HepG2 (cell line): ENCODE measurements around the gene KCNMA1. TPM values are rescaled to one million over a fixed set of nuclear protein-coding genes. Genes with fewer than 3 reads are reported as not detected.

Experiments used
- ATAC-seq: fragments of 200-7000 bp; cut with Tn5 transposase; 3 replicates; pipeline ENCODE4 v1.9.1; 2020; ENCODE audit warnings: mild to moderate bottlenecking, moderate library complexity
- BruUV-seq: library from RNA; stranded (reverse); fragments of 400-500 nt; replicated peaks from 2 replicates; lab custom pipeline; 2021; lab: Mats Ljungman, UMichigan
- CTCF ChIA-PET: fragments of 300-600 bp; formaldehyde crosslinking; extraction: SDS; loops from one replicate; lab custom pipeline; 2021; ENCODE audit warnings: low total read pairs, inconsistent platforms, low intra/inter-chr PET ratio; lab: Yijun Ruan, JAX
- POLR2A ChIA-PET: fragments of 350-600 bp; sonication (Branson Sonifier 250); formaldehyde crosslinking; loops from one replicate; lab custom pipeline; 2020; ENCODE audit warnings: antibody characterized with exemption, inconsistent platforms; lab: Yijun Ruan, JAX
- DNase-seq: peaks from one replicate; pipeline ENCODE4 v3.0.0-alpha.2; 2015; ENCODE audit warnings: low spot score
- FAIRE-seq: peaks from 3 replicates; lab custom pipeline; 2011; peaks lifted over from hg19 to GRCh38; lab: Jason Lieb, UNC
- H2AFZ ChIP-seq: one replicate; pipeline ENCODE4 v1.6.1; 2011; ENCODE audit warnings: low read length, inconsistent platforms
- H3K27ac ChIP-seq: fragments of 300-600 bp; 3 replicates; pipeline ENCODE4 v1.8.0; 2011; ENCODE audit warnings: mixed run types, mild to moderate bottlenecking, mixed read lengths, low read length, inconsistent platforms; ENCODE audit not compliant: insufficient read depth; ENCODE audit errors: extremely low read length
- H3K27me3 ChIP-seq, 2 experiments: fragments of 200-600 bp in 1 of 2; 2 replicates in 1 of 2; 3 replicates in 1 of 2; pipeline versions ENCODE4 v1.6.0 to v1.8.0; 2011; ENCODE audit warnings: low read length in 2 of 2, mild to moderate bottlenecking in 2 of 2, moderate library complexity in 2 of 2, inconsistent platforms in 1 of 2; ENCODE audit not compliant: insufficient read depth in 2 of 2, control insufficient read depth in 1 of 2
- H3K36me3 ChIP-seq, 2 experiments: fragments of 200-600 bp in 1 of 2; replicated peaks in 1 of 2; 2 replicates in 1 of 2; 3 replicates in 1 of 2; pipeline versions ENCODE4 v1.5.1 to v1.8.0; 2011; ENCODE audit warnings: low read length in 2 of 2, inconsistent platforms in 1 of 2; ENCODE audit not compliant: insufficient read depth in 2 of 2, control insufficient read depth in 1 of 2
- H3K4me1 ChIP-seq: 2 replicates; pipeline ENCODE4 v1.5.1; 2012; ENCODE audit warnings: low read length, inconsistent platforms; ENCODE audit not compliant: insufficient read depth
- H3K4me2 ChIP-seq: 2 replicates; pipeline ENCODE4 v1.6.0; 2011; ENCODE audit warnings: low read depth, low read length, inconsistent platforms
- H3K4me3 ChIP-seq, 3 experiments: fragments of 200-600 bp in 1 of 3; sonication (generic), shearing (Covaris generic) in 1 of 3; replicated peaks in 1 of 3; 2 replicates each; pipeline ENCODE4 v1.5.1; 2011 to 2016; ENCODE audit warnings: low read length in 3 of 3, inconsistent platforms in 2 of 3, low read depth in 2 of 3, mild to moderate bottlenecking in 2 of 3, control low read depth in 1 of 3, mixed read lengths in 1 of 3; ENCODE audit not compliant: insufficient read depth in 1 of 3
- H3K79me2 ChIP-seq: one replicate; pipeline ENCODE4 v1.6.1; 2011; ENCODE audit warnings: low read length, inconsistent platforms; ENCODE audit not compliant: insufficient read depth
- H3K9ac ChIP-seq: 2 replicates; pipeline ENCODE4 v1.6.0; 2011; ENCODE audit warnings: mild to moderate bottlenecking, low read depth, low read length, inconsistent platforms; ENCODE audit not compliant: insufficient read depth
- H3K9me3 ChIP-seq: 2 replicates; pipeline ENCODE4 v1.5.1; 2012; ENCODE audit warnings: mild to moderate bottlenecking, low read length
- H4K20me1 ChIP-seq: 2 replicates; pipeline ENCODE4 v1.6.0; 2011; ENCODE audit warnings: inconsistent platforms, mild to moderate bottlenecking, low read length, moderate library complexity; ENCODE audit not compliant: insufficient read depth
- DNMT1 ChIP-seq: sonication (generic); formaldehyde crosslinking; IDR thresholded peaks from 2 replicates; pipeline ENCODE4 v1.5.1; 2020; ENCODE audit warnings: mild to moderate bottlenecking, missing genetic modification reagents
- DNMT3B ChIP-seq: conservative IDR thresholded peaks from 2 replicates; pipeline ENCODE4 v1.6.1; 2016; ENCODE audit warnings: missing biosample characterization, control low read depth
- FLYWCH1 ChIP-seq: sonication (generic); formaldehyde crosslinking; IDR thresholded peaks from 2 replicates; pipeline ENCODE4 v1.8.1; 2023; ENCODE audit warnings: mild to moderate bottlenecking, missing genetic modification reagents
- HMG20B ChIP-seq: conservative IDR thresholded peaks from 2 replicates; pipeline ENCODE4 v1.6.1; 2016; ENCODE audit warnings: missing genetic modification reagents, missing compliant biosample characterization
- PHF5A ChIP-seq: IDR thresholded peaks from one replicate; pipeline ENCODE4 v1.6.1; 2018; ENCODE audit warnings: low read depth, missing genetic modification reagents; ENCODE audit not compliant: unreplicated experiment
- RNF2 ChIP-seq: fragments of 450-650 bp; conservative IDR thresholded peaks from 2 replicates; pipeline ENCODE4 v1.6.1; 2016; ENCODE audit warnings: low read depth
- SCMH1 ChIP-seq: sonication (generic); formaldehyde crosslinking; IDR thresholded peaks from 2 replicates; pipeline ENCODE4 v1.9.0; 2021; ENCODE audit warnings: missing genetic modification reagents, mild to moderate bottlenecking, borderline replicate concordance
- TAF15 ChIP-seq: fragments of 200-400 bp; formaldehyde crosslinking; IDR thresholded peaks from one replicate; pipeline ENCODE4 v1.6.1; 2018; ENCODE audit warnings: mild to moderate bottlenecking, low read depth, low read length; ENCODE audit not compliant: poor library complexity, severe bottlenecking
- TBX3 ChIP-seq: fragments of 450-650 bp; IDR thresholded peaks from 2 replicates; pipeline ENCODE4 v1.6.1; 2017; ENCODE audit warnings: antibody characterized with exemption, mild to moderate bottlenecking, inconsistent platforms, borderline replicate concordance
- ZBTB38 ChIP-seq: sonication (generic); formaldehyde crosslinking; IDR thresholded peaks from 2 replicates; pipeline ENCODE4 v1.5.1; 2020; ENCODE audit warnings: mild to moderate bottlenecking, missing genetic modification reagents
- ZMYM4 ChIP-seq: sonication (generic); formaldehyde crosslinking; IDR thresholded peaks from 2 replicates; pipeline ENCODE4 v1.8.1; 2023; ENCODE audit warnings: mild to moderate bottlenecking, missing genetic modification reagents
- ZNF143 ChIP-seq: sonication (generic); formaldehyde crosslinking; IDR thresholded peaks from 2 replicates; pipeline ENCODE4 v1.4.0; 2020; ENCODE audit warnings: missing genetic modification reagents
- ZNF382 ChIP-seq: sonication (generic); formaldehyde crosslinking; IDR thresholded peaks from 2 replicates; pipeline ENCODE4 v1.5.0; 2020; ENCODE audit warnings: missing genetic modification reagents, mild to moderate bottlenecking, borderline replicate concordance
- ZNF782 ChIP-seq: sonication (generic); formaldehyde crosslinking; IDR thresholded peaks from 2 replicates; pipeline ENCODE4 v1.4.0; 2020; ENCODE audit warnings: missing genetic modification reagents, mild to moderate bottlenecking, borderline replicate concordance
- ZNF850 ChIP-seq: sonication (generic); formaldehyde crosslinking; conservative IDR thresholded peaks from 2 replicates; pipeline ENCODE4 v1.9.0; 2021; ENCODE audit warnings: mild to moderate bottlenecking, missing genetic modification reagents
- WGBS: methylation state at CpG from one replicate; pipeline ENCODE4 v1.1.6; 2017; ENCODE audit warnings: low lambda C conversion rate; 5-methylcytosine and 5-hydroxymethylcytosine counted together
- in situ Hi-C: cut with HindIII; loops from 2 replicates; pipeline ENCODE4 v1.10.0; 2017; ENCODE audit warnings: low pct_unique_long_range_greater_than_20kb; ENCODE audit not compliant: extremely low pct_ligation_motif_present
- intact Hi-C: fragments of 100-400 bp; cut with micrococcal nuclease; formaldehyde crosslinking; loops from one replicate; pipeline ENCODE4 v1.10.0; 2022; ENCODE audit not compliant: unreplicated experiment
- polyA plus RNA-seq, 8 experiments: library from polyadenylated mRNA; depleted of rRNA in 3 of 8; stranded (reverse) in 7 of 8; unstranded in 1 of 8; fragments of >200 nt; fragmentation: Illumina TruSeq in 4 of 8; extraction: Trizol in 4 of 8; gene quantifications; 2 replicates each; pipeline versions ENCODE4 v1.2.1 to v1.2.3, GENCODE V29; 2011 to 2016; ENCODE audit warnings: low read depth in 4 of 8, missing spikeins in 1 of 8, mixed read lengths in 1 of 8; ENCODE audit not compliant: insufficient read depth in 1 of 8
- total RNA-seq, 5 experiments: library from RNA; depleted of rRNA; stranded (reverse); fragments of >200 nt; fragmentation: Illumina TruSeq; extraction: Trizol; gene quantifications; 2 replicates each; pipeline ENCODE4 v1.2.3, GENCODE V29; 2016; ENCODE audit warnings: low read depth in 1 of 5
- TF ChIP-seq, protein P1 (sequence below): sonication (generic); formaldehyde crosslinking; IDR thresholded peaks from 2 replicates; pipeline ENCODE4 v1.8.0; 2022; ENCODE audit warnings: mild to moderate bottlenecking, missing genetic modification reagents
- TF ChIP-seq, protein P2 (sequence below): IDR thresholded peaks from 2 replicates; pipeline ENCODE4 v1.6.1; 2016; ENCODE audit warnings: control low read depth
- TF ChIP-seq, protein P3 (sequence below): sonication (generic); formaldehyde crosslinking; IDR thresholded peaks from 2 replicates; pipeline ENCODE4 v1.5.0; 2020; ENCODE audit warnings: missing genetic modification reagents
- TF ChIP-seq, protein P4 (sequence below): sonication (generic); formaldehyde crosslinking; IDR thresholded peaks from 2 replicates; pipeline ENCODE4 v1.4.0; 2020; ENCODE audit warnings: missing genetic modification reagents

KCNMA1 gene
- total and polyA plus RNA-seq, 2 of the 13 experiments (the other 11 are each of a cell fraction or from before 2014, with no cell fraction given): 0.02 TPM; not detected in 1

DNA sequence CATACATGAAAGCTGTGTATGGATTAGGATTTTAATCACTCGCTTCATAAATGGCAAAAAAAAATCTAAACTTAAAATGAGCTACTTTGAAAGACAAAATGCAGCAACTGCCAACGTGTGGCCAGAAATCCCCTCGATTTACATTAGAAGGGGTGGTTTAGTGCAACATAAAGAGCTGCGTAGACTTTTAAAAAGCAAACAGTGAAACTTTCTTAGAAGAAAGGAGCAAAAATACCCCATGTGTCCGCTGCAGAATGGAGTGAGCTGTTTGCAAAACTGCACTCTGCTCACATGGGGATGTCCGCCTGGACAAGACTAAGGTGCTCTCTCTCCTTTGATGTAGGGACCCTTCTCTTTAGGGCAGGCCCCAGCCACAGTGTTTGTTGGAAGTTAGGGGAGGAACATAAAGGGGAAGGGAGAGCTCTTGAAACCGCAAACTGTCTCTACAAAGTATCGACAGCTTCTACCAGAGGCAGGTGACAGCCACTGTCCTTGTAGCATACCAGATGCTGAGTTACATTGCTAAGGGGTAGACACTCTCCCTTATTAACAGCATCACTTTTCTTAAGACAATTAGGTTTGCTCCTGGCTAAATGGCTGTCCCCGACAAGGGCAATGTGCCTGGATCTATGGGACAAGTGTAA is 528.1 kb downstream of the KCNMA1 start:
- Histone ChIP-seq H3K27me3 (peaks cover 0 to 10% of the 10 kb centered on the region in 2 experiments; a peak in 1 of 5 replicates), H3K27ac (no peak overlapping the region), H3K79me2 (no peaks in the 10 kb centered on the region), H3K36me3 (no peaks in the 10 kb centered on the region), H3K4me3 (no peak overlapping the region), H3K4me1 (peaks cover 10% of the 10 kb centered on the region; the same call in 1 of the 2 replicates), H4K20me1 (no peaks in the 10 kb centered on the region), H3K4me2 (no peak overlapping the region), H3K9ac (no peak overlapping the region), H2AFZ (no peak overlapping the region), H3K9me3 (no peaks in the 10 kb centered on the region)
- no TSS peak for BruUV-seq
- no peak for DNase-seq
- no peak for FAIRE-seq
- TF ChIP-seq, protein P1, sequence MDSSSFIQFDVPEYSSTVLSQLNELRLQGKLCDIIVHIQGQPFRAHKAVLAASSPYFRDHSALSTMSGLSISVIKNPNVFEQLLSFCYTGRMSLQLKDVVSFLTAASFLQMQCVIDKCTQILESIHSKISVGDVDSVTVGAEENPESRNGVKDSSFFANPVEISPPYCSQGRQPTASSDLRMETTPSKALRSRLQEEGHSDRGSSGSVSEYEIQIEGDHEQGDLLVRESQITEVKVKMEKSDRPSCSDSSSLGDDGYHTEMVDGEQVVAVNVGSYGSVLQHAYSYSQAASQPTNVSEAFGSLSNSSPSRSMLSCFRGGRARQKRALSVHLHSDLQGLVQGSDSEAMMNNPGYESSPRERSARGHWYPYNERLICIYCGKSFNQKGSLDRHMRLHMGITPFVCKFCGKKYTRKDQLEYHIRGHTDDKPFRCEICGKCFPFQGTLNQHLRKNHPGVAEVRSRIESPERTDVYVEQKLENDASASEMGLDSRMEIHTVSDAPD (CRISPR knock-in tag): no peak
- TF ChIP-seq TAF15 (no peak), RNF2 (no peak), FLYWCH1 (CRISPR knock-in tag) (no peak), ZMYM4 (CRISPR knock-in tag) (no peak), TBX3 (no peak), DNMT1 (CRISPR knock-in tag) (no peak), ZNF850 (CRISPR knock-in tag) (no peak), ZNF382 (CRISPR knock-in tag) (no peak), ZBTB38 (CRISPR knock-in tag) (no peak), PHF5A (CRISPR knock-in tag) (no peak), SCMH1 (CRISPR knock-in tag) (no peak), ZNF782 (CRISPR knock-in tag) (no peak), ZNF143 (CRISPR knock-in tag) (no peak), DNMT3B (CRISPR knock-in tag) (no peak), HMG20B (CRISPR knock-in tag) (no peak)
- TF ChIP-seq, protein P2, sequence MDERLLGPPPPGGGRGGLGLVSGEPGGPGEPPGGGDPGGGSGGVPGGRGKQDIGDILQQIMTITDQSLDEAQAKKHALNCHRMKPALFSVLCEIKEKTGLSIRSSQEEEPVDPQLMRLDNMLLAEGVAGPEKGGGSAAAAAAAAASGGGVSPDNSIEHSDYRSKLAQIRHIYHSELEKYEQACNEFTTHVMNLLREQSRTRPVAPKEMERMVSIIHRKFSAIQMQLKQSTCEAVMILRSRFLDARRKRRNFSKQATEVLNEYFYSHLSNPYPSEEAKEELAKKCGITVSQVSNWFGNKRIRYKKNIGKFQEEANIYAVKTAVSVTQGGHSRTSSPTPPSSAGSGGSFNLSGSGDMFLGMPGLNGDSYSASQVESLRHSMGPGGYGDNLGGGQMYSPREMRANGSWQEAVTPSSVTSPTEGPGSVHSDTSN: no peak
- TF ChIP-seq, protein P3, sequence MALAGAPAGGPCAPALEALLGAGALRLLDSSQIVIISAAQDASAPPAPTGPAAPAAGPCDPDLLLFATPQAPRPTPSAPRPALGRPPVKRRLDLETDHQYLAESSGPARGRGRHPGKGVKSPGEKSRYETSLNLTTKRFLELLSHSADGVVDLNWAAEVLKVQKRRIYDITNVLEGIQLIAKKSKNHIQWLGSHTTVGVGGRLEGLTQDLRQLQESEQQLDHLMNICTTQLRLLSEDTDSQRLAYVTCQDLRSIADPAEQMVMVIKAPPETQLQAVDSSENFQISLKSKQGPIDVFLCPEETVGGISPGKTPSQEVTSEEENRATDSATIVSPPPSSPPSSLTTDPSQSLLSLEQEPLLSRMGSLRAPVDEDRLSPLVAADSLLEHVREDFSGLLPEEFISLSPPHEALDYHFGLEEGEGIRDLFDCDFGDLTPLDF: no peak
- TF ChIP-seq, protein P4, sequence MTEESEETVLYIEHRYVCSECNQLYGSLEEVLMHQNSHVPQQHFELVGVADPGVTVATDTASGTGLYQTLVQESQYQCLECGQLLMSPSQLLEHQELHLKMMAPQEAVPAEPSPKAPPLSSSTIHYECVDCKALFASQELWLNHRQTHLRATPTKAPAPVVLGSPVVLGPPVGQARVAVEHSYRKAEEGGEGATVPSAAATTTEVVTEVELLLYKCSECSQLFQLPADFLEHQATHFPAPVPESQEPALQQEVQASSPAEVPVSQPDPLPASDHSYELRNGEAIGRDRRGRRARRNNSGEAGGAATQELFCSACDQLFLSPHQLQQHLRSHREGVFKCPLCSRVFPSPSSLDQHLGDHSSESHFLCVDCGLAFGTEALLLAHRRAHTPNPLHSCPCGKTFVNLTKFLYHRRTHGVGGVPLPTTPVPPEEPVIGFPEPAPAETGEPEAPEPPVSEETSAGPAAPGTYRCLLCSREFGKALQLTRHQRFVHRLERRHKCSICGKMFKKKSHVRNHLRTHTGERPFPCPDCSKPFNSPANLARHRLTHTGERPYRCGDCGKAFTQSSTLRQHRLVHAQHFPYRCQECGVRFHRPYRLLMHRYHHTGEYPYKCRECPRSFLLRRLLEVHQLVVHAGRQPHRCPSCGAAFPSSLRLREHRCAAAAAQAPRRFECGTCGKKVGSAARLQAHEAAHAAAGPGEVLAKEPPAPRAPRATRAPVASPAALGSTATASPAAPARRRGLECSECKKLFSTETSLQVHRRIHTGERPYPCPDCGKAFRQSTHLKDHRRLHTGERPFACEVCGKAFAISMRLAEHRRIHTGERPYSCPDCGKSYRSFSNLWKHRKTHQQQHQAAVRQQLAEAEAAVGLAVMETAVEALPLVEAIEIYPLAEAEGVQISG: no peak
- POLR2A ChIA-PET: no interaction called here
- ATAC-seq: no peak
- intact Hi-C loops (no loop called here), in situ Hi-C loops (no loop called here)
- 18% methylated on average over 9 of the region's 9 CpGs for WGBS
- CTCF ChIA-PET: no interaction called here
